ES-I3 (cell line): Measurements from ENCODE around the gene SLC37A1.

ENCODE experiments used
- H3K36me3 ChIP-seq: 2 replicates; pipeline ENCODE4 v1.6.1; 2013; ENCODE audit warnings: mild to moderate bottlenecking, low read length, control low read depth, moderate library complexity; ENCODE audit not compliant: insufficient read depth
- H3K4me1 ChIP-seq: 2 replicates; pipeline ENCODE4 v1.6.1; 2013; ENCODE audit warnings: mild to moderate bottlenecking, control low read depth, low read length; ENCODE audit not compliant: insufficient read depth
- H3K9ac ChIP-seq: 2 replicates; pipeline ENCODE4 v1.6.1; 2013; ENCODE audit warnings: low read depth, mild to moderate bottlenecking, low read length, moderate library complexity
- H3K9me3 ChIP-seq: 2 replicates; pipeline ENCODE4 v1.6.1; 2013; ENCODE audit warnings: mild to moderate bottlenecking, low read length, moderate library complexity; ENCODE audit not compliant: control insufficient read depth, insufficient read depth

The SLC37A1 gene

GRCh38 chr21:42566524-42567213 is 53.0 kb downstream of the SLC37A1 start:
- no peaks in the 10 kb centered on the region; the same call in 1 of the 2 replicates for H3K4me1 ChIP-seq
- no peak overlapping the region for H3K9ac ChIP-seq
- H3K9me3 ChIP-seq, result no peaks in the 10 kb centered on the region
- no peaks in the 10 kb centered on the region for H3K36me3 ChIP-seq

DNA sequence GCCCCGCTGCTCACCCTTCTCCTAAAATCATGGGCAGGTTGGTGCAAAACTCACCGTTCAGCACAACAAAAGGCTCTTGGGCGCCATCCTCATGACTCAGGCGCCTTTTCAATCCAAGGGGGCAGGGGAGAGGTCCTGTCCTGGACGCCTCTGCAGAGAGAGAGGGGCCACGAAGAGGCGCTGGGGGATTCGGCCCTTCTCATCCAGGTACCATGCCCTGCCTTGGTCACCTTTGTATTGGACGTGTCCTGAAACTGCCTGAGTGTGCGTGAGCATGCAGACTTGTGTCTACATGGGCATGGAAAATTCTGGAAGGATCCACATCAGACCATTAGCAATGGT is 53.5 kb downstream of the SLC37A1 start:
- H3K36me3 ChIP-seq, result no peaks in the 10 kb centered on the region

DNA sequence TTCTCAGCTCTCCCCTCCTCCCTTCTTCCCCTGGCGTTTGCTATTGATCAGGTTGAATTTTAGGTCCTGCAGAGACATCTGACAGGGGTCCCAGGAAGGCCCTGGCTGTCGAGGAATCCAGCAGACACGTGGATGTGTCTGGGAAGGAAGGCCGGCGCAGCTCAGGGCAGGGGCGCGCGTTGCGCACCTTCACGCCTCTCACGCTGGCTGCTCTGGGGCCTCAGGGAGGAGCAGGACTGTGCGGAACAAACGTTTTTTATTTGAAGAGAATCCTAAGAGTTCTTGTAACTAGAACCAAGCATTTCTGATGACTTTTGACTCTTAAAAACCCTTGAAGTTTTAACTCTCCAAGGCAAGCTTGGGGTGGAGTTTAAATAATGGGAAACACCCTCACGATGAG is 54.2 kb downstream of the SLC37A1 start:
- Histone ChIP-seq H3K9me3 (no peaks in the 10 kb centered on the region), H3K36me3 (no peaks in the 10 kb centered on the region), H3K4me1 (no peaks in the 10 kb centered on the region; the same call in 1 of the 2 replicates), H3K9ac (no peak overlapping the region)

More for the DNA sequence above, 53.5 kb downstream of the SLC37A1 start:
- H3K9ac ChIP-seq, result no peak overlapping the region
- H3K4me1 ChIP-seq, result no peaks in the 10 kb centered on the region; the same call in 1 of the 2 replicates
- H3K9me3 ChIP-seq, result no peaks in the 10 kb centered on the region

DNA sequence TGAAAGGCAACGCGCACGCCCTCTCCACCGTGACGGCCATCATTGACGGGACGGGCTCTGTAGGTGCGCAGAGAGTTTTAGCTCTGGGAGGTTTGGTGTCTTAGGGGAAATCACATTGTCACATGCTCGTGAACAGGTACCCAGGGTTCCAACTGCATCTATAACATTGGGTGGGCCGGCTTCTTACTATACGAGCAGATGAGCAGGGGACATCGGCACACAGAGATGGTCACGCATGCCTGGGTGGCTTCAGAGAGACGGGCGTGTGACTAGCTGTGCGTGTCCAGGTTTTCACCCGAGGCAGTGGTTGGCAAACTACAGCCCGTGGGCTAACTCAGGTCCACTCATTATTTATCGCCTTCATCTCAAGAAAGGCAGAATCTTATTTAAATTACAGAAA is 54.7 kb downstream of the SLC37A1 start:
- no peaks in the 10 kb centered on the region; the same call in 1 of the 2 replicates for H3K4me1 ChIP-seq
- H3K9me3 ChIP-seq, result no peaks in the 10 kb centered on the region
- no peaks in the 10 kb centered on the region for H3K36me3 ChIP-seq
- H3K9ac ChIP-seq, result no peak overlapping the region

GRCh38 chr21:42568866-42569731 is 55.4 kb downstream of the SLC37A1 start:
- no peaks in the 10 kb centered on the region; the same call in 1 of the 2 replicates for H3K4me1 ChIP-seq
- H3K36me3 ChIP-seq, result no peaks in the 10 kb centered on the region
- H3K9ac ChIP-seq, result no peak overlapping the region
- no peaks in the 10 kb centered on the region for H3K9me3 ChIP-seq

DNA sequence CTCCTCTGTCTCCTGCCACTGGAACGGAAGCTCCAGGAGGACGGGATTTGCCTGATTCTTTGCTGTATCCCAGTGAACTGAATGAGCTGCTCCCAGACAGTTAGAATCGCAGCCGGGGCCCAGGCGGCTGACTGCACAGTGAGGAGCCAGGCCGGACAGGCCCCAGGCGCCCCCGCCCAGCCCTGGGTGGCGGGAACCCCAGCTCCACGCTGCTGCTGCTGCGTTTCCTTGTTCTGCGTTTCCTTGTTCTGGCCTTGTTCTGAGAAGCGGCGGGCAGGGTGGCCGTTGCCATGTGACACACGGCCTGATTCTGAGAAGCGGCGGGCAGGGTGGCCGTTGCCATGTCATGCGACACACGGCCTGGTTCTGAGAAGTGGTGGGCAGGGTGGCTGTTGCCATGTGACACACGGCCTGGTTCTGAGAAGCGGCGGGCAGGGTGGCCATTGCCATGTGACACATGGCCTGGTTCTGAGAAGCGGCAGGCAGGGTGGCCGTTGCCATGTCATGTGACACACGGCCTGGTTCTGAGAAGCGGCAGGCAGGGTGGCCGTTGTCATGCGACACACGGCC is 56.2 kb downstream of the SLC37A1 start:
- Histone ChIP-seq H3K36me3 (no peaks in the 10 kb centered on the region), H3K9me3 (no peaks in the 10 kb centered on the region), H3K4me1 (no peaks in the 10 kb centered on the region; the same call in 1 of the 2 replicates), H3K9ac (no peak overlapping the region)

DNA sequence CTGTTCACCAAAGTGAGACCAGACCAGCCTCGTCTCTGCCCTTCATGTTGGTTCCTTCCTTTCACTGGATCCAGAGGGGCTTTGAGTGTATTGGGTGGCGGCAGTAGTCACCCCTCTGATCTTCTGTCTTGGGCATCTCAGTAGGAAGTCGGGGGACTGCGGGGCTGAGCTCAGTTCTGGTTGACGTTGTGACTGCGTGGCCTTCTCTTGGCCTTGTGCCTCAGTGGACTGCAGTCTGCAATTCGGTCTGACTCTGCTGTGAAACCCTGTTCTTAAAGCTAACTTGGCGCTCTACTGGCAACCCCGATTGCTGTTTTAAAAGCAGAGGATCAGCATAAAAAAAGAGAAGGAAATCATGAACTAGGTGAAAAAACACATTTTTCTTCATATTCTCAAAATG is 56.7 kb downstream of the SLC37A1 start:
- Histone ChIP-seq H3K4me1 (no peaks in the 10 kb centered on the region; the same call in 1 of the 2 replicates), H3K36me3 (no peaks in the 10 kb centered on the region; the same call in 1 of the 2 replicates), H3K9me3 (no peaks in the 10 kb centered on the region), H3K9ac (no peak overlapping the region)

GRCh38 chr21:42570841-42571387 is 57.3 kb downstream of the SLC37A1 start:
- H3K9me3 ChIP-seq, result no peaks in the 10 kb centered on the region
- H3K4me1 ChIP-seq, result no peaks in the 10 kb centered on the region; the same call in 1 of the 2 replicates
- no peaks in the 10 kb centered on the region; the same call in 1 of the 2 replicates for H3K36me3 ChIP-seq
- no peak overlapping the region for H3K9ac ChIP-seq

DNA sequence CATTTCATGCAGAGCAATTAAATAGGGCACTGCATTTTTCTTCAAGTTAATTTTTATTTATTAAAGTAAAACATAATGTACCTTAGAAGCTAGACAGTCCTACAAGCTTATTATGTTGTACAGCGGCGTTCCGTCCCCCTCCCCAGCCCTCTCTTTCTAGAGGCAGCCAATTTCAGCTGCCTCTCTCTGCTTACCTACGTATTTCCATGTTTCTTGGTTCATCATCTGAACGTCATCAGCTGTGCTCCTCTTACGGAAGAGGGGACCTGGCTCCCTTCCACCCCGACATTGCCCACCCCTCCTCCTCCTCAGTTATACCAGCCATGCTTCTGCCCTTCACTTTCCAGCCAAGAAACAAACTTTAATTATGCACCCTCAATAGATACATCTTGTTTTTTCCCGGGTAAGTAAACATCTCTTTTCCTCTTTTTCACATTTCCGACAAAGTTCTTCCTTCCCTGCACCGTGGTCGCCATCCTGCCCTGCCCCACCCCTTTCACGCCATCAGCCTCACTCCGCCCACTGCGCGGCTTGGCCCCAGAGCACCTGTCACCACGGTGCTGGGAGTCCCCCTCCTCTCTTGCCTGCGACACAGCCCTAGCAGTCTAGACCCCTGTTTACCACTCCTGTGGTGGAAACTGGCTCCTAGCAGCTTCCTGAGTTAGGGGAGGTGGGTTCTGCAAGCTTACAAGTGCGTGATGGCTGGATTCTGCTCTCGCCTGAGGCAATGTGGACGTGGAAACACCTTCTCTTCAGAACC is 57.9 kb downstream of the SLC37A1 start:
- Histone ChIP-seq H3K36me3 (no peaks in the 10 kb centered on the region; the same call in 1 of the 2 replicates), H3K9ac (no peak overlapping the region), H3K4me1 (no peaks in the 10 kb centered on the region; the same call in 1 of the 2 replicates), H3K9me3 (no peaks in the 10 kb centered on the region)

DNA sequence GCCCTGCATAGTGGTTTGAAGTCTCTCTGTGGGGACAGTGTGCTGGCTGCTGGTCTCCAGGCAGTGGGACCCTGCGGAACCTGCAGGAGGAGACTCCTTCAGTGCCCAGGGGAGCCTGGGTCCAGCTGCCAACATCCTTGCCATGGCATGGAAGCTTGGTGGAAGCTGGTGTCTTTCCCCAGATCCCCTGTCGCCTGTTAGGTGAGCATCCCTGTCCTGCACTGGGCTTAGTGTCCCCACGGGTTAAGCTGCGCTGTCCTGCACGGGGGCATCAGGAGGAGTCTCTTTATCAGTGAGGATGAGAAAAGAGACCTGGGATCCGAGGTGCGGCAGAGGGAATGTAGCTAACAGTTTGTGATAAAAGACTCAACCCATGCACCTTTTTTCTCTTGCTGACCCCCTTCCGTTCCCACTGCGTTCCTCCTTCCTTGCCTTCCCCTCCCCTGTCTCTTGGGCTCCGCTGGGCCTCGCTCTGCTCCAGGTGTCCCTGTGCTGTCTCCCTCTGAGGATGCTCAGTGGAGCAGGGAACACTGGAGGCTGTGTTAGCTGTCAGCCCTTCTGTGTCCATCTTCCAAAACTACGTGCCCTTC is 59.3 kb downstream of the SLC37A1 start:
- Histone ChIP-seq H3K9ac (no peak overlapping the region), H3K4me1 (no peaks in the 10 kb centered on the region), H3K9me3 (no peaks in the 10 kb centered on the region; the same call in 1 of the 2 replicates), H3K36me3 (no peaks in the 10 kb centered on the region; the same call in 1 of the 2 replicates)

DNA sequence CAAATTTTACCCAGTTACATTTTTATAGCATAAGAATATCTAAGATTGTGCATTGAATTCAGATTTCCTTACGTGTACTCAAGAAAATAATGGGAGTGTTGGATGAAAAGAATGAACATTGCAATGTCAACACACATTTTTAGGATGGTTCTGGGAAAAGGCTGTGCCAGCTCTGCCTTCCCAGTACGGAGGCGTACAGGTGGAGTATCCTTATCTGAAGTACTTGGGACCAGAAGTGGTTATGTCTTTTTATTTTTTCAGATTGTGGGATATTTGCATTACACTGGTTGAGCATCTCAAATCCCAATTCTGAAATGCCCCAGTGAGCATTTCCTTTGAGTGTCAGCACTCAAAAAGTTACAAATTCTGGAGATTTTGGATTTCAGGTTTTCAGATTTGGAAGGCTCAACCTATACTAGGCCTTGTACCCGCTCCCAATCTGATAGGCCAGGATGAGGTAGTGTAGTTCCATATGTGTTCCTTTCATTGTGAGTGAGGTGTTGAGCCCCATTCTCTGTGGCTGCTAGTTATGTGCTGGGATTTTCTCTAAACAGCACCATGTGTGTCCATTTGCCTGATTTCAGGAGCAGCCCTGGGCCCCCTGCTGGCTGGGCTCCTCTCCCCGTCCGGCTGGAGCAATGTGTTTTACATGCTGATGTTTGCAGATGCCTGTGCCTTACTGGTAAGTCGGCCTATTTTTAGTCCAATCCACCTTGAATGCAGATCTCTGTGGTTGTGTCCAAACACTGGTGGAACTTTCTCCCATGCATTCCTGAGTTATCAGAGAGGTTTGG is 60.8 kb downstream of the SLC37A1 start:
- Histone ChIP-seq H3K9me3 (no peaks in the 10 kb centered on the region; the same call in 1 of the 2 replicates), H3K9ac (no peak overlapping the region), H3K4me1 (no peaks in the 10 kb centered on the region), H3K36me3 (no peaks in the 10 kb centered on the region; the same call in 1 of the 2 replicates)

DNA sequence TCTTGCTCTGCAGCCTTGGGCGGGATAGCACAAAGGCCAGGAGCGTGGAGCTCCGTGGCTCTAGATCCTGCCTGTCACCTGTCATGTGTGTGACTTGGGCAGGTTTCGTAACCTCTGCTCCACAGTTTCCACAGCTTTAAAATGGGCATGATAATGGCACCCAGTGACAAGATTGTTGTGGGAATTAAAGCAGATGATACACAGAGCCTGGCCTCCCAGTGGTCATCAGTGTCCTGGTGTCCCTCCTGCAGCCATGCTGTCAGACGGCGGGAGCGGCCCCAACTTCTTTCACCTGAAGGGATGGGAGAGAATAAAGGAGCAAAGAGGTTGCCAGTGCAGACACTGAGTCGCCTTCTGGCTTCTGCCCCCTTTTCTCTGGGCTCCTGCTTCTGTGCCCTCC is 61.5 kb downstream of the SLC37A1 start:
- H3K9ac ChIP-seq, result no peak overlapping the region
- no peaks in the 10 kb centered on the region; the same call in 1 of the 2 replicates for H3K36me3 ChIP-seq
- H3K9me3 ChIP-seq, result no peaks in the 10 kb centered on the region; the same call in 1 of the 2 replicates
- no peaks in the 10 kb centered on the region for H3K4me1 ChIP-seq

GRCh38 chr21:42576639-42577038 is 63.0 kb downstream of the SLC37A1 start:
- Histone ChIP-seq H3K9ac (no peak overlapping the region), H3K9me3 (no peaks in the 10 kb centered on the region; the same call in 1 of the 2 replicates), H3K4me1 (no peaks in the 10 kb centered on the region), H3K36me3 (no peaks in the 10 kb centered on the region; the same call in 1 of the 2 replicates)
